ENCODE results near the gene PLPP6. TPM values are rescaled to one million over a fixed set of nuclear protein-coding genes. Genes with fewer than 3 reads are reported as not detected.

The PLPP6 gene
- total RNA-seq, 1 donor from 2014 or later = 7.1 TPM

DNA sequence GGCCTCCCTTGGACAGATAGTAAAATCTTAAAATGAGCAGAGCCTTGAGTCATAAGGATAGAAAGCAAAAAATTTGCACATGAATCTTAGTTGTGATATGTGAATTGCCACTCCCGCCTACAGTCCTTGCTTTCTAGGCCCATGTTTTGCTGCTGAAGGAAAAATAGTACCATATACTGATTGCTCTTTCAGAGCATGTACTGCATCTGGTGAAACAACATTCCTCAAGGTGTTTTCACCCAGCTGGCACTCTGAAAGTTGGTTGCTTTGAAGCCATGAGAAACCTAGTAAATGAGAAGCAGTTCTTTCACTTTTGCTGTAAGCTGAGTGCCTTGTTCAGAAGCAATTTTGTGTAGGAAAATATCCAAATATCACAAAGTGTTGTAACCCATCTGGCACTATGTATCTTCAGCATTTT is 27.6 kb downstream of the PLPP6 start:
- Histone ChIP-seq H3K27ac (no peak overlapping the region), H3K9me3 (no peaks in the 10 kb centered on the region), H3K36me3 (peaks cover 0 to 46% of the 10 kb centered on the region in 2 donors), H3K4me1 (peaks cover 11% of the 10 kb centered on the region), H3K4me3 (no peak overlapping the region), H3K27me3 (no peaks in the 10 kb centered on the region)
- TF ChIP-seq POLR2A (IDR thresholded peaks at IDR 0.05) (no peak), POLR2AphosphoS5 (IDR thresholded peaks at IDR 0.05; ENCODE audit: insufficient read depth in 1 of 2, low read depth in 1 of 2) (no peak)
- TF ChIP-seq, protein P1, sequence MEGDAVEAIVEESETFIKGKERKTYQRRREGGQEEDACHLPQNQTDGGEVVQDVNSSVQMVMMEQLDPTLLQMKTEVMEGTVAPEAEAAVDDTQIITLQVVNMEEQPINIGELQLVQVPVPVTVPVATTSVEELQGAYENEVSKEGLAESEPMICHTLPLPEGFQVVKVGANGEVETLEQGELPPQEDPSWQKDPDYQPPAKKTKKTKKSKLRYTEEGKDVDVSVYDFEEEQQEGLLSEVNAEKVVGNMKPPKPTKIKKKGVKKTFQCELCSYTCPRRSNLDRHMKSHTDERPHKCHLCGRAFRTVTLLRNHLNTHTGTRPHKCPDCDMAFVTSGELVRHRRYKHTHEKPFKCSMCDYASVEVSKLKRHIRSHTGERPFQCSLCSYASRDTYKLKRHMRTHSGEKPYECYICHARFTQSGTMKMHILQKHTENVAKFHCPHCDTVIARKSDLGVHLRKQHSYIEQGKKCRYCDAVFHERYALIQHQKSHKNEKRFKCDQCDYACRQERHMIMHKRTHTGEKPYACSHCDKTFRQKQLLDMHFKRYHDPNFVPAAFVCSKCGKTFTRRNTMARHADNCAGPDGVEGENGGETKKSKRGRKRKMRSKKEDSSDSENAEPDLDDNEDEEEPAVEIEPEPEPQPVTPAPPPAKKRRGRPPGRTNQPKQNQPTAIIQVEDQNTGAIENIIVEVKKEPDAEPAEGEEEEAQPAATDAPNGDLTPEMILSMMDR (IDR thresholded peaks at IDR 0.05) = no peak
- intact Hi-C loops (cut with DNase I) = loop anchor here (10.0 kb wide), 1 partner anchor 295 kb away; the partner anchor contains the start of gene JAK2
- DNase-seq (ENCODE audit: extremely low spot score in 2 of 2) = no peak

DNA sequence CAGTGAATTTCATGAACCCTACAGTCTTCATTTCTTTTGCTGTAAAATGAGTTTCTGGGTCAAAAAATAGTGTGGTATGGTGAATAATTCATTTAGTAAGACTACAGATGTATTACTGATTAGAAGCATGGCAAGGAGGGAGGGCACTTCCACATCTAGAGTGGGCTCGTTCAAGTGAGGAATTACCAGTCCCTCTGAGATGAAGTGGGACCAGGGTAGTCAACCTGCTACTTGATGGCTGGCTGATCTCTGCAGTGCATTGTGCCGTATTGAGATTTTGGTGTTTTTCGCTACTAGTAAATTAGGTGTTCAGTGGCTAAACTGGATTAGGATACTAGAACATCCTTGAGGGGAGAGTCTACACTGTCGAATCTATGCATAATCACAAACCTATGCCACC is 28.1 kb downstream of the PLPP6 start:
- Histone ChIP-seq H3K27ac (no peak overlapping the region), H3K4me1 (peaks cover 11% of the 10 kb centered on the region), H3K27me3 (no peaks in the 10 kb centered on the region), H3K4me3 (no peak overlapping the region), H3K9me3 (no peaks in the 10 kb centered on the region), H3K36me3 (peaks cover 0 to 46% of the 10 kb centered on the region in 2 donors)
- TF ChIP-seq, protein P1 (IDR thresholded peaks at IDR 0.05) = no peak
- TF ChIP-seq POLR2A (IDR thresholded peaks at IDR 0.05) (no peak), POLR2AphosphoS5 (IDR thresholded peaks at IDR 0.05; ENCODE audit: insufficient read depth in 1 of 2, low read depth in 1 of 2) (no peak)
- no peak for DNase-seq (ENCODE audit: extremely low spot score in 2 of 2)
- intact Hi-C loops (cut with DNase I) = no loop called here

DNA sequence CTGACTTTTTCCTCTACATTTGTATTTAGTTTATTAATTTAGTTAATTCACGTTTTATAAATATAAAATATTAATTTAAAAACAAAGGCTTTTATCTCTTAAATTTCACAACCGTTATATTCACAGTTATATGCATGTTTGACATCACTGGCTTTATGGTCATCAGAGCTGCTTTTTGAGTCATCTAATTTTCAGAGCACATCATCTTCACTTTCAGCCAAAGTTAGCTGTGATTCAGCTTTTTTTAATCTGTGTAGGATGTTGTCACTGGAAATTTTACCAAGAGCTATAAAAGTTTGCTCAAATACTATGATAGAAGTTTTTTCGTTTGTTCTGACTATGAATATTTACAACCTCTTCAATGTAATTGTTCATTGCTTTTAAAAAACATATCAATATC is 29.7 kb downstream of the PLPP6 start:
- H3K9me3 ChIP-seq = no peaks in the 10 kb centered on the region
- H3K36me3 ChIP-seq = peaks cover 0 to 34% of the 10 kb centered on the region in 2 donors
- intact Hi-C loops (cut with DNase I) = no loop called here
- TF ChIP-seq POLR2AphosphoS5 (IDR thresholded peaks at IDR 0.05; ENCODE audit: insufficient read depth in 1 of 2, low read depth in 1 of 2) = no peak
- no peak for TF ChIP-seq POLR2A (IDR thresholded peaks at IDR 0.05)
- TF ChIP-seq, protein P1 (IDR thresholded peaks at IDR 0.05) = no peak
- peaks cover 11% of the 10 kb centered on the region for H3K4me1 ChIP-seq
- DNase-seq (ENCODE audit: extremely low spot score in 2 of 2) = no peak
- no peak overlapping the region for H3K4me3 ChIP-seq
- no peaks in the 10 kb centered on the region for H3K27me3 ChIP-seq
- H3K27ac ChIP-seq = no peak overlapping the region

DNA sequence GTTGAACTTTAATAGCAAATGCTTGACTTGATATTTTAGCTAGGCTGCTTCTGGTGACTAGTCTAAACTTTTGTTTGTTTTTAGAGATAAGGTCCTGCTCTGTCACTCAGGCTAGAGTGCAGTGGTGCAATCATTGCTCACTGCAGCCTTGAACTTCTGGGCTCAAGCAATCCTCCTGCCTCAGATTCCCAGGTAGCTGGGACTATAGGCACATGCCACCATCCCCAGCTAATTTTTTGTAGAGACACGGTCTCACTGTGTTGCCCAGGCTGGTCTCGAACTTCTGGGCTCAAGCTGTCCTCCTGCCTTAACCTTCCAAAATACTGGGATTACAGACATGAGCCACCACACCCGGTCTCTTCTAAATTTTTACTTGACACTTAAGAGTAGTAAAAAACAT is 38.0 kb downstream of the PLPP6 start:
- intact Hi-C loops (cut with DNase I) = no loop called here
- H3K36me3 ChIP-seq = peaks cover 0 to 41% of the 10 kb centered on the region in 2 donors

DNA sequence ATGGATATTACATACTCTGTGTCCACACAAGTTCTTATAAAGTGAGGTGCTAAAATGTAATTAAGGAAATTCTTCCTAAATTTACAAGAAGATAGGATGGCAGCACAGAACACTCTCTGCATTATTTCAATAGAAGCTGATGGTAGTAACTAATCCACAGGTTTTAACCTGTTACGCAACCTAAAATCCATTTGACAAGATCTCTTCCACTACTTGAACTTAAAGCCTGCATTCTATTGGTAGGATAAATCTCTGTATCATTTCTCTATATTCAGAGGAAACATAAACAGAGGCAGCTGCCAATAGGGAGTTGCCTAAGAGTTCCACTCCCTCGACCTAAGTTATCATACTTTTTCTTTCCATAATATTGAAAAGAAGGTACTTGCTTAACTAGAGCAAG is 38.8 kb downstream of the PLPP6 start:
- H3K36me3 ChIP-seq = peaks cover 0 to 41% of the 10 kb centered on the region in 2 donors
- TF ChIP-seq, protein P1 (IDR thresholded peaks at IDR 0.05) = no peak
- no peak for TF ChIP-seq POLR2A (IDR thresholded peaks at IDR 0.05)
- TF ChIP-seq POLR2AphosphoS5 (IDR thresholded peaks at IDR 0.05; ENCODE audit: insufficient read depth in 1 of 2, low read depth in 1 of 2) = no peak
- DNase-seq (ENCODE audit: extremely low spot score in 2 of 2) = no peak
- intact Hi-C loops (cut with DNase I) = no loop called here
- no peaks in the 10 kb centered on the region for H3K27me3 ChIP-seq
- H3K9me3 ChIP-seq = no peaks in the 10 kb centered on the region
- H3K4me3 ChIP-seq = no peak overlapping the region
- H3K4me1 ChIP-seq = no peaks in the 10 kb centered on the region
- H3K27ac ChIP-seq = no peak overlapping the region

More for the DNA sequence above, 38.0 kb downstream of the PLPP6 start:
- TF ChIP-seq POLR2AphosphoS5 (IDR thresholded peaks at IDR 0.05; ENCODE audit: insufficient read depth in 1 of 2, low read depth in 1 of 2) (no peak), POLR2A (IDR thresholded peaks at IDR 0.05) (no peak)
- TF ChIP-seq, protein P1 (IDR thresholded peaks at IDR 0.05) = no peak
- no peak for DNase-seq (ENCODE audit: extremely low spot score in 2 of 2)
- H3K4me3 ChIP-seq = no peak overlapping the region
- H3K9me3 ChIP-seq = no peaks in the 10 kb centered on the region
- no peak overlapping the region for H3K27ac ChIP-seq
- no peaks in the 10 kb centered on the region for H3K4me1 ChIP-seq
- no peaks in the 10 kb centered on the region for H3K27me3 ChIP-seq

All from vagina (tissue), 2 donors.